Renal cortex interstitium (tissue), 11 donors: ENCODE measurements around the gene CWC27. TPM values are rescaled to one million over a fixed set of nuclear protein-coding genes. Genes with fewer than 3 reads are reported as not detected.

Source experiments
- DNase-seq, 11 donors: peaks; one replicate each; pipeline ENCODE4 v3.0.0-alpha.2; 2013; ENCODE audit warnings: low read depth in 9 of 11, low spot score in 4 of 11; ENCODE audit errors: extremely low read depth in 1 of 11
- polyA plus RNA-seq, 3 donors: library from polyadenylated mRNA; unstranded; fragments of 120-200 nt; gene quantifications; one replicate each; pipeline ENCODE4 v1.2.1, GENCODE V29; 2013; ENCODE audit not compliant: insufficient read length in 3 of 3

The CWC27 gene
- polyA plus RNA-seq, 3 donors, result 32.6 to 46.3 (median 39.8) TPM

GRCh38 chr5:65043843-65044359, 275.2 kb downstream of the CWC27 start:
- no peak for DNase-seq

- DNase-seq, result no peak
Measured at GRCh38 chr5:65047225-65047624, 278.5 kb downstream of the CWC27 start.

GRCh38 chr5:65047948-65048690, 279.4 kb downstream of the CWC27 start:
- DNase-seq, result no peak

- no peak for DNase-seq
Measured at GRCh38 chr5:65050140-65050539, 281.4 kb downstream of the CWC27 start.

- no peak for DNase-seq
Measured at GRCh38 chr5:65050826-65051498, 282.2 kb downstream of the CWC27 start.

GRCh38 chr5:65055938-65056337, 287.2 kb downstream of the CWC27 start:
- DNase-seq, result no peak

- no peak for DNase-seq
Measured at GRCh38 chr5:65059681-65060598, 291.2 kb downstream of the CWC27 start.

- DNase-seq, result no peak
Measured at GRCh38 chr5:65061250-65061973, 292.7 kb downstream of the CWC27 start.

- DNase-seq, result no peak
Measured at GRCh38 chr5:65061974-65062353, 293.2 kb downstream of the CWC27 start.

- DNase-seq, result no peak
Measured at GRCh38 chr5:65062469-65063083, 293.8 kb downstream of the CWC27 start.

- no peak for DNase-seq
Measured at GRCh38 chr5:65065001-65065511, 296.3 kb downstream of the CWC27 start.

- DNase-seq, result peak in 1 of 11 donors; percentile 12
Measured at GRCh38 chr5:65066387-65067146, 297.8 kb downstream of the CWC27 start.

GRCh38 chr5:65067147-65067506, 298.4 kb downstream of the CWC27 start:
- DNase-seq, result no peak

Other genes with a start within 250 kb of the CWC27 start
- under 1 TPM in 1 of 3 donors, not detected in 2; 0.37 TPM for gene SHISAL2B, start 78.4 kb upstream of the CWC27 start, polyA plus RNA-seq
- 10 to 100 TPM; 17.9 to 23.4 (median 19.7) TPM for gene SREK1IP1, start 239 bp upstream of the CWC27 start, polyA plus RNA-seq